Endothelial cell of umbilical vein (primary cell): ENCODE results near the gene BRSK1. TPM values are rescaled to one million over a fixed set of nuclear protein-coding genes. Genes with fewer than 3 reads are reported as not detected.

ENCODE experiments used
- BruUV-seq: library from RNA; stranded (reverse); fragments of 400-500 nt; replicated peaks from 2 replicates; lab custom pipeline; 2021; lab: Mats Ljungman, UMichigan
- CTCF ChIA-PET: fragments of 300-600, 350-600 bp; sonication (Branson Sonifier 250); formaldehyde crosslinking; loops from one replicate; lab custom pipeline; 2021; ENCODE audit warnings: antibody characterized with exemption, inconsistent platforms; lab: Charles Lee
- POLR2A ChIA-PET: fragments of 300-600, 350-600 bp; sonication (Branson Sonifier 250); formaldehyde crosslinking; loops from one replicate; lab custom pipeline; 2021; ENCODE audit warnings: antibody characterized with exemption, inconsistent platforms; lab: Charles Lee
- DNase-seq: peaks from one replicate; pipeline ENCODE4 v3.0.0-alpha.2; 2011; ENCODE audit warnings: low read depth, low spot score
- FAIRE-seq: peaks from 2 replicates; lab custom pipeline; 2011; peaks lifted over from hg19 to GRCh38; lab: Jason Lieb, UNC
- H2AFZ ChIP-seq: 2 replicates; pipeline ENCODE4 v1.6.0; 2012; ENCODE audit warnings: low read depth, low read length, control low read depth, inconsistent platforms
- H3K27ac ChIP-seq: 2 replicates; pipeline ENCODE4 v1.5.1; 2011; ENCODE audit warnings: low read depth, mild to moderate bottlenecking, control low read depth, low read length, moderate library complexity; ENCODE audit not compliant: insufficient read depth
- H3K27me3 ChIP-seq, 2 experiments: 2 replicates each; pipeline versions ENCODE4 v1.6.0 to v1.6.1; 2011; ENCODE audit warnings: low read length in 2 of 2, mixed read lengths in 1 of 2; ENCODE audit not compliant: control insufficient read depth in 2 of 2, insufficient read depth in 2 of 2
- H3K36me3 ChIP-seq, 2 experiments: 2 replicates in 1 of 2; 3 replicates in 1 of 2; pipeline ENCODE4 v1.5.1; 2011; ENCODE audit warnings: low read length in 2 of 2, mild to moderate bottlenecking in 1 of 2, moderate library complexity in 1 of 2; ENCODE audit not compliant: control insufficient read depth in 2 of 2, insufficient read depth in 2 of 2; ENCODE audit errors: extremely low read depth in 1 of 2
- H3K4me1 ChIP-seq: 3 replicates; pipeline ENCODE4 v1.5.1; 2011; ENCODE audit warnings: mild to moderate bottlenecking, low read length; ENCODE audit not compliant: control insufficient read depth, insufficient read depth; ENCODE audit errors: extremely low read depth
- H3K4me2 ChIP-seq: 2 replicates; pipeline ENCODE4 v1.6.1; 2011; ENCODE audit warnings: low read length, control low read depth, mixed read lengths; ENCODE audit not compliant: insufficient read depth
- H3K4me3 ChIP-seq, 3 experiments: fragments of 200-600 bp in 1 of 3; sonication (generic), shearing (Covaris generic) in 1 of 3; replicated peaks in 1 of 3; 2 replicates each; pipeline ENCODE4 v1.5.1; 2011 to 2016; ENCODE audit warnings: control low read depth in 3 of 3, low read length in 3 of 3, mild to moderate bottlenecking in 2 of 3, inconsistent platforms in 1 of 3, low read depth in 1 of 3, moderate library complexity in 1 of 3; ENCODE audit not compliant: insufficient read depth in 1 of 3
- H3K79me2 ChIP-seq: 2 replicates; pipeline ENCODE4 v1.6.0; 2012; ENCODE audit warnings: low read length, inconsistent platforms; ENCODE audit not compliant: control insufficient read depth, insufficient read depth
- H3K9ac ChIP-seq: replicated peaks from 2 replicates; pipeline ENCODE3; 2011; ENCODE audit warnings: low read length, control low read depth; ENCODE audit not compliant: insufficient read depth; ENCODE audit errors: extremely low read depth
- H3K9me1 ChIP-seq: replicated peaks from 3 replicates; pipeline ENCODE4 v1.6.0; 2011; ENCODE audit warnings: mild to moderate bottlenecking, low read length; ENCODE audit not compliant: control insufficient read depth, insufficient read depth; ENCODE audit errors: extremely low read depth
- H3K9me3 ChIP-seq: replicated peaks from 2 replicates; pipeline ENCODE4 v1.5.1; 2012; ENCODE audit warnings: low read length, inconsistent platforms; ENCODE audit not compliant: control insufficient read depth, insufficient read depth
- H4K20me1 ChIP-seq: replicated peaks from 2 replicates; pipeline ENCODE3; 2011; ENCODE audit warnings: mild to moderate bottlenecking, low read length; ENCODE audit not compliant: control insufficient read depth, insufficient read depth; ENCODE audit errors: extremely low read depth
- EZH2 ChIP-seq: IDR thresholded peaks from 2 replicates; pipeline ENCODE4 v1.6.1; 2012; ENCODE audit warnings: borderline replicate concordance, low read depth, mild to moderate bottlenecking, moderate library complexity, low read length, inconsistent platforms; ENCODE audit not compliant: severe bottlenecking
- FOS ChIP-seq: IDR thresholded peaks from 2 replicates; pipeline ENCODE4 v1.6.1; 2011; ENCODE audit warnings: mild to moderate bottlenecking, low read length, moderate library complexity, borderline replicate concordance; ENCODE audit not compliant: insufficient read depth
- GATA2 ChIP-seq: IDR thresholded peaks from 2 replicates; pipeline ENCODE4 v1.7.0; 2011; ENCODE audit warnings: low read depth, mild to moderate bottlenecking, moderate library complexity, mixed read lengths, low read length; ENCODE audit not compliant: insufficient read length, insufficient read depth
- JUN ChIP-seq: IDR thresholded peaks from 2 replicates; pipeline ENCODE4 v1.6.1; 2011; ENCODE audit warnings: borderline replicate concordance, low read depth; ENCODE audit not compliant: insufficient read length, insufficient read depth
- MYC ChIP-seq: IDR thresholded peaks from one replicate; pipeline ENCODE4 v1.6.1; 2011; ENCODE audit warnings: mild to moderate bottlenecking, low read depth, low read length
- POLR2A ChIP-seq: IDR thresholded peaks from 2 replicates; pipeline ENCODE4 v1.6.1; 2012; ENCODE audit warnings: low read depth, mild to moderate bottlenecking, control low read depth, low read length
- POLR2AphosphoS5 ChIP-seq: IDR thresholded peaks from 2 replicates; pipeline ENCODE4 v1.6.1; 2012; ENCODE audit warnings: low read depth, mild to moderate bottlenecking, control low read depth, low read length, moderate library complexity; ENCODE audit not compliant: insufficient read depth
- dilution Hi-C: fragments of 300-500 bp; cut with MboI; formaldehyde crosslinking; loops from one replicate; pipeline ENCODE4 v1.15.0; 2019; ENCODE audit warnings: low sequenced_read_pairs; ENCODE audit not compliant: extremely low pct_ligation_motif_present
- intact Hi-C: fragments of 100-400 bp; cut with micrococcal nuclease; formaldehyde crosslinking; loops from one replicate; pipeline ENCODE4 v1.10.0; 2022
- polyA plus RNA-seq, 4 experiments: library from polyadenylated mRNA; depleted of rRNA in 3 of 4; stranded (reverse) in 3 of 4; unstranded in 1 of 4; fragments of >200 nt; gene quantifications; 2 replicates each; pipeline versions ENCODE4 v1.2.1 to v1.2.3, GENCODE V29; 2011 to 2012; ENCODE audit warnings: missing spikeins in 1 of 4
- total RNA-seq: library from RNA; stranded (reverse); gene quantifications from 2 replicates; pipeline ENCODE4 v1.2.3, GENCODE V29; 2021
- TF ChIP-seq, protein P1 (sequence below), 2 donors: IDR thresholded peaks; 1 replicate in 1 of 2; 2 replicates in 1 of 2; pipeline ENCODE4 v1.5.1; 2011; ENCODE audit warnings: low read length in 2 of 2, mild to moderate bottlenecking in 2 of 2, moderate library complexity in 2 of 2, control low read depth in 1 of 2, inconsistent platforms in 1 of 2, low read depth in 1 of 2; ENCODE audit not compliant: insufficient read depth in 1 of 2; ENCODE audit errors: extremely low read depth in 1 of 2
- TF ChIP-seq, protein P2 (sequence below): IDR thresholded peaks from 2 replicates; pipeline ENCODE4 v1.6.1; 2011; ENCODE audit not compliant: insufficient read depth, insufficient read length

Gene BRSK1
- total and polyA plus RNA-seq, 2 donors (not counting 3 experiments of a cell fraction or from before 2014, with no cell fraction given) = 0.33 to 0.44 TPM

DNA sequence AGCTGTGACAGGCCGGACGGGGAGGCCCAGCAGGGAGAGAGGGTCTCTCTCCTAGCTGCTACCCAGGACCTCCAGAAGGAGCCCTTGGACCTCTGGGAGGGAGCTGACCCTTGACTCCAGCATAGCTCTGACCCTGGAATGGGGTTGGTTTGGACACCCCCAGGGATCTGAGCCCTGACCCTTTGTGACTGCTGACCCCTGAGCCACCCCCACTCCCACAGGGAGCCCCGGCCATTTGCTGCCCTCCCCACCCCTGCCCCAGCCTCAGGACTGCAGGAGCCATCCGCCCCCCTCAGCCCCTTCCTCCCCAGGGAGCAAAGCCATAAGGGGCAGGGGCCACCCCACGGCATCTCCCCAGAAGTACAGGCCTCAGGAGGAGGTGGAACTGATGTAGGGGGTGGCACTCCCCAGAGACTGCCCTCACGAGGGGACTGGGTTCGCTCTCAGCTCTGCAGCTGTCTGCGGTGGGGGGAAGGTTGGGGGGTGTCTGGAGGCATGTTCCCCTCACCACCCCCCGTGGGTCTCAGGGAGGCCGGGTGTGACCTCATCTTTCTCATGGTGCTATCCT, 63.7 kb downstream of the BRSK1 start:
- FAIRE-seq (no peak), DNase-seq (no peak)
- Histone ChIP-seq H3K9me1 (no peaks in the 10 kb centered on the region), H3K9ac (no peak overlapping the region), H3K27me3 (peaks cover 4 to 7% of the 10 kb centered on the region in 2 experiments), H3K9me3 (no peaks in the 10 kb centered on the region), H3K27ac (no peak overlapping the region), H3K4me3 (no peak overlapping the region), H3K4me1 (no peaks in the 10 kb centered on the region), H3K4me2 (no peak overlapping the region), H3K79me2 (no peaks in the 10 kb centered on the region), H4K20me1 (no peaks in the 10 kb centered on the region), H2AFZ (no peak overlapping the region), H3K36me3 (peaks cover 0 to 7% of the 10 kb centered on the region in 2 experiments)
- POLR2A ChIA-PET = no interaction called here
- TF ChIP-seq POLR2AphosphoS5 (no peak), EZH2 (no peak), MYC (no peak), GATA2 (no peak), FOS (no peak), JUN (no peak), POLR2A (no peak)
- TF ChIP-seq, protein P1, sequence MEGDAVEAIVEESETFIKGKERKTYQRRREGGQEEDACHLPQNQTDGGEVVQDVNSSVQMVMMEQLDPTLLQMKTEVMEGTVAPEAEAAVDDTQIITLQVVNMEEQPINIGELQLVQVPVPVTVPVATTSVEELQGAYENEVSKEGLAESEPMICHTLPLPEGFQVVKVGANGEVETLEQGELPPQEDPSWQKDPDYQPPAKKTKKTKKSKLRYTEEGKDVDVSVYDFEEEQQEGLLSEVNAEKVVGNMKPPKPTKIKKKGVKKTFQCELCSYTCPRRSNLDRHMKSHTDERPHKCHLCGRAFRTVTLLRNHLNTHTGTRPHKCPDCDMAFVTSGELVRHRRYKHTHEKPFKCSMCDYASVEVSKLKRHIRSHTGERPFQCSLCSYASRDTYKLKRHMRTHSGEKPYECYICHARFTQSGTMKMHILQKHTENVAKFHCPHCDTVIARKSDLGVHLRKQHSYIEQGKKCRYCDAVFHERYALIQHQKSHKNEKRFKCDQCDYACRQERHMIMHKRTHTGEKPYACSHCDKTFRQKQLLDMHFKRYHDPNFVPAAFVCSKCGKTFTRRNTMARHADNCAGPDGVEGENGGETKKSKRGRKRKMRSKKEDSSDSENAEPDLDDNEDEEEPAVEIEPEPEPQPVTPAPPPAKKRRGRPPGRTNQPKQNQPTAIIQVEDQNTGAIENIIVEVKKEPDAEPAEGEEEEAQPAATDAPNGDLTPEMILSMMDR (IDR thresholded peaks at IDR 0.05; ENCODE audit: extremely low read depth in 1 of 2, insufficient read depth in 1 of 2, low read depth in 1 of 2, low read length in 2 of 2) = no peak
- TF ChIP-seq, protein P2, sequence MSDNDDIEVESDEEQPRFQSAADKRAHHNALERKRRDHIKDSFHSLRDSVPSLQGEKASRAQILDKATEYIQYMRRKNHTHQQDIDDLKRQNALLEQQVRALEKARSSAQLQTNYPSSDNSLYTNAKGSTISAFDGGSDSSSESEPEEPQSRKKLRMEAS = no peak
- intact Hi-C loops (no loop called here), dilution Hi-C loops (no loop called here)
- BruUV-seq = no TSS peak
- CTCF ChIA-PET = no interaction called here
